GM21528 (cell line): ENCODE results near the gene ANKS6.

Experiments
- ATAC-seq: cut with Tn5 transposase; IDR thresholded peaks from one replicate; pipeline ENCODE4 v1.9.1; 2021; ENCODE audit warnings: mild to moderate bottlenecking, moderate library complexity; ENCODE audit not compliant: unreplicated experiment, low FRiP score

ANKS6 gene

GRCh38 chr9:98796364-98797101 lies at the start of gene ANKS6:
TSS of gene ANKS6 (minus strand) at chr9:98796555. CDS start at chr9:98796491, 64 bp downstream.
- peak; percentile 84 for ATAC-seq

GRCh38 chr9:98846081-98846480 lies 49.7 kb upstream of the ANKS6 start:
- no peak for ATAC-seq

- ATAC-seq = no peak
Measured at GRCh38 chr9:98842510-98842909, 46.2 kb upstream of the ANKS6 start.

GRCh38 chr9:98839724-98840123 lies 43.4 kb upstream of the ANKS6 start:
- no peak for ATAC-seq

- no peak for ATAC-seq
Measured at GRCh38 chr9:98838868-98839565, 42.7 kb upstream of the ANKS6 start.

GRCh38 chr9:98838155-98838867 lies 42.0 kb upstream of the ANKS6 start:
- ATAC-seq = no peak

GRCh38 chr9:98837516-98837915 lies 41.2 kb upstream of the ANKS6 start:
- ATAC-seq = no peak

- no peak for ATAC-seq
Measured at GRCh38 chr9:98836206-98836605, 39.9 kb upstream of the ANKS6 start.

GRCh38 chr9:98834386-98834785 lies 38.0 kb upstream of the ANKS6 start:
- no peak for ATAC-seq

- ATAC-seq = no peak
Measured at GRCh38 chr9:98833090-98833956, 37.0 kb upstream of the ANKS6 start.

- ATAC-seq = no peak
Measured at GRCh38 chr9:98832768-98833089, 36.4 kb upstream of the ANKS6 start.

GRCh38 chr9:98831696-98832095 lies 35.3 kb upstream of the ANKS6 start:
- ATAC-seq = no peak

- no peak for ATAC-seq
Measured at GRCh38 chr9:98830554-98830953, 34.2 kb upstream of the ANKS6 start.

GRCh38 chr9:98829766-98830165 lies 33.4 kb upstream of the ANKS6 start:
- no peak for ATAC-seq

- no peak for ATAC-seq
Measured at GRCh38 chr9:98826716-98827115, 30.4 kb upstream of the ANKS6 start.

- no peak for ATAC-seq
Measured at GRCh38 chr9:98825414-98825813, 29.1 kb upstream of the ANKS6 start.

GRCh38 chr9:98823666-98824334 lies 27.4 kb upstream of the ANKS6 start:
- no peak for ATAC-seq

GRCh38 chr9:98822661-98823060 lies 26.3 kb upstream of the ANKS6 start:
- no peak for ATAC-seq

- ATAC-seq = no peak
Measured at GRCh38 chr9:98821831-98822230, 25.5 kb upstream of the ANKS6 start.

GRCh38 chr9:98819231-98819630 lies 22.9 kb upstream of the ANKS6 start:
- ATAC-seq = no peak
